Panc1 (cell line): Measurements from ENCODE around the gene BTBD9. TPM values are rescaled to one million over a fixed set of nuclear protein-coding genes. Genes with fewer than 3 reads are reported as not detected.

Experiments
- ATAC-seq: fragments of 200-7000 bp; cut with Tn5 transposase; 2 replicates; pipeline ENCODE4 v1.9.1; 2020; ENCODE audit warnings: mild to moderate bottlenecking, moderate library complexity
- BruUV-seq: library from RNA; stranded (reverse); fragments of 400-500 nt; replicated peaks from 2 replicates; lab custom pipeline; 2021; lab: Mats Ljungman, UMichigan
- CTCF ChIA-PET: fragments of 300-600 bp; sonication (Branson Sonifier 250); formaldehyde crosslinking; loops from one replicate; lab custom pipeline; 2022; ENCODE audit warnings: antibody characterized with exemption; lab: Charles Lee
- POLR2A ChIA-PET: fragments of 300-600 bp; sonication (Branson Sonifier 250); formaldehyde crosslinking; loops from one replicate; lab custom pipeline; 2022; ENCODE audit warnings: antibody characterized with exemption; lab: Charles Lee
- DNase-seq: peaks from one replicate; pipeline ENCODE4 v3.0.0-alpha.2; 2010; ENCODE audit warnings: low read depth, low spot score
- H3K27ac ChIP-seq: 2 replicates; pipeline ENCODE4 v1.5.1; 2011; ENCODE audit warnings: mild to moderate bottlenecking, low read length, inconsistent platforms
- H3K27me3 ChIP-seq: fragments of 200-500 bp; sonication (Bioruptor generic); 2 replicates; pipeline ENCODE4 v1.6.0; 2014; ENCODE audit warnings: low read length, inconsistent platforms; ENCODE audit not compliant: control insufficient read depth, insufficient read depth
- H3K36me3 ChIP-seq: fragments of 200-500 bp; sonication (Bioruptor generic); 2 replicates; pipeline ENCODE4 v1.5.1; 2014; ENCODE audit warnings: inconsistent platforms, mild to moderate bottlenecking, low read length, moderate library complexity; ENCODE audit not compliant: control insufficient read depth, insufficient read depth
- H3K4me1 ChIP-seq: 2 replicates; pipeline ENCODE4 v1.5.1; 2011; ENCODE audit warnings: inconsistent platforms, mild to moderate bottlenecking, low read length, moderate library complexity; ENCODE audit not compliant: control insufficient read depth, insufficient read depth
- H3K4me3 ChIP-seq, 2 experiments: 2 replicates each; pipeline ENCODE4 v1.5.1; 2011 to 2012; ENCODE audit warnings: low read depth in 2 of 2, low read length in 2 of 2, mild to moderate bottlenecking in 2 of 2, inconsistent platforms in 1 of 2, moderate library complexity in 1 of 2
- H3K9me3 ChIP-seq: fragments of 200-500 bp; sonication (Bioruptor generic); 2 replicates; pipeline ENCODE4 v1.5.1; 2014; ENCODE audit warnings: low read depth, mild to moderate bottlenecking, inconsistent platforms, low read length, moderate library complexity; ENCODE audit not compliant: control insufficient read depth, insufficient read depth
- POLR2AphosphoS5 ChIP-seq: IDR thresholded peaks from 2 replicates; pipeline ENCODE4 v1.6.1; 2012; ENCODE audit warnings: mild to moderate bottlenecking, low read depth, low read length, moderate library complexity
- SIN3A ChIP-seq: IDR thresholded peaks from 2 replicates; pipeline ENCODE4 v1.6.1; 2012; ENCODE audit warnings: low read depth, mild to moderate bottlenecking, low read length, moderate library complexity, borderline replicate concordance; ENCODE audit not compliant: insufficient read depth
- TCF7L2 ChIP-seq: IDR thresholded peaks from 2 replicates; pipeline ENCODE4 v1.6.1; 2011; ENCODE audit warnings: mild to moderate bottlenecking, low read depth, low read length, inconsistent platforms
- in situ Hi-C: cut with HindIII; loops from 2 replicates; pipeline ENCODE4 v1.10.0; 2016; ENCODE audit warnings: low sequenced_read_pairs, low pct_unique_long_range_greater_than_20kb
- intact Hi-C: fragments of 100-400 bp; cut with micrococcal nuclease; formaldehyde crosslinking; loops from one replicate; pipeline ENCODE4 v1.10.0; 2022; ENCODE audit not compliant: unreplicated experiment
- total RNA-seq: library from RNA; stranded (reverse); gene quantifications from one replicate; pipeline ENCODE4 v1.2.1, GENCODE V29; 2021; ENCODE audit not compliant: unreplicated experiment
- TF ChIP-seq, protein P1 (sequence below), 2 experiments: IDR thresholded peaks; 2 replicates each; pipeline ENCODE4 v1.6.1; 2011 to 2012; ENCODE audit warnings: low read depth in 2 of 2, control low read depth in 1 of 2, low read length in 1 of 2, mild to moderate bottlenecking in 1 of 2, moderate library complexity in 1 of 2; ENCODE audit not compliant: insufficient read depth in 1 of 2
- TF ChIP-seq, protein P2 (sequence below): fragments of 450-650 bp; IDR thresholded peaks from 2 replicates; pipeline ENCODE4 v1.5.1; 2017; ENCODE audit warnings: mild to moderate bottlenecking

Gene BTBD9
- total RNA-seq, 1 experiment from 2014 or later = 12.8 TPM

DNA sequence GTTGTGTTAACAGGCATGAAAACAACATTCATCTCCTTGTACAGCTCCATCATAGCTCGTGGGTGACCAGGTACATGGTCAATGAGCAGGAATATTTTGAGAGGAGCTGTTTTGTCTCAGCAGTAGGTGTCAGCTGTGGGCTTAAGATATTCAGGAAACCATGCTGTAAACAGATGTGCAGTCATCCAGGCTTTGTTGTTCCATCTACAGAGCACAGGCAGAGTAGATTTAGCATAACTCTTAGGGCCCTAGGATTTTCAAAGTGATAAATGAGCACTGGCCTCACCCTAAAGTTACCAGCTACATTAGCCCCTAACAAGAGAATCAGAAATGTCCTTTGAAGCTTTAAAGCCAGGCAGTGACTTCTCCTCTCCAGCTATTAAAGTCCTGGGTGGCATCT is 154.2 kb downstream of the BTBD9 start:
- ChIA-PET CTCF (no interaction called here), POLR2A (interaction anchor here (0.5 kb wide), 2 partner anchors 32 to 33 kb away, joined by 3 to 4 read pairs; no protein-coding TSS in a partner anchor)
- TF ChIP-seq TCF7L2 = no peak
- TF ChIP-seq, protein P1, sequence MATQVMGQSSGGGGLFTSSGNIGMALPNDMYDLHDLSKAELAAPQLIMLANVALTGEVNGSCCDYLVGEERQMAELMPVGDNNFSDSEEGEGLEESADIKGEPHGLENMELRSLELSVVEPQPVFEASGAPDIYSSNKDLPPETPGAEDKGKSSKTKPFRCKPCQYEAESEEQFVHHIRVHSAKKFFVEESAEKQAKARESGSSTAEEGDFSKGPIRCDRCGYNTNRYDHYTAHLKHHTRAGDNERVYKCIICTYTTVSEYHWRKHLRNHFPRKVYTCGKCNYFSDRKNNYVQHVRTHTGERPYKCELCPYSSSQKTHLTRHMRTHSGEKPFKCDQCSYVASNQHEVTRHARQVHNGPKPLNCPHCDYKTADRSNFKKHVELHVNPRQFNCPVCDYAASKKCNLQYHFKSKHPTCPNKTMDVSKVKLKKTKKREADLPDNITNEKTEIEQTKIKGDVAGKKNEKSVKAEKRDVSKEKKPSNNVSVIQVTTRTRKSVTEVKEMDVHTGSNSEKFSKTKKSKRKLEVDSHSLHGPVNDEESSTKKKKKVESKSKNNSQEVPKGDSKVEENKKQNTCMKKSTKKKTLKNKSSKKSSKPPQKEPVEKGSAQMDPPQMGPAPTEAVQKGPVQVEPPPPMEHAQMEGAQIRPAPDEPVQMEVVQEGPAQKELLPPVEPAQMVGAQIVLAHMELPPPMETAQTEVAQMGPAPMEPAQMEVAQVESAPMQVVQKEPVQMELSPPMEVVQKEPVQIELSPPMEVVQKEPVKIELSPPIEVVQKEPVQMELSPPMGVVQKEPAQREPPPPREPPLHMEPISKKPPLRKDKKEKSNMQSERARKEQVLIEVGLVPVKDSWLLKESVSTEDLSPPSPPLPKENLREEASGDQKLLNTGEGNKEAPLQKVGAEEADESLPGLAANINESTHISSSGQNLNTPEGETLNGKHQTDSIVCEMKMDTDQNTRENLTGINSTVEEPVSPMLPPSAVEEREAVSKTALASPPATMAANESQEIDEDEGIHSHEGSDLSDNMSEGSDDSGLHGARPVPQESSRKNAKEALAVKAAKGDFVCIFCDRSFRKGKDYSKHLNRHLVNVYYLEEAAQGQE (IDR thresholded peaks at IDR 0.05; ENCODE audit: insufficient read depth in 1 of 2, low read depth in 2 of 2, low read length in 1 of 2) = no peak
- no peak for TF ChIP-seq POLR2AphosphoS5
- TF ChIP-seq, protein P2, sequence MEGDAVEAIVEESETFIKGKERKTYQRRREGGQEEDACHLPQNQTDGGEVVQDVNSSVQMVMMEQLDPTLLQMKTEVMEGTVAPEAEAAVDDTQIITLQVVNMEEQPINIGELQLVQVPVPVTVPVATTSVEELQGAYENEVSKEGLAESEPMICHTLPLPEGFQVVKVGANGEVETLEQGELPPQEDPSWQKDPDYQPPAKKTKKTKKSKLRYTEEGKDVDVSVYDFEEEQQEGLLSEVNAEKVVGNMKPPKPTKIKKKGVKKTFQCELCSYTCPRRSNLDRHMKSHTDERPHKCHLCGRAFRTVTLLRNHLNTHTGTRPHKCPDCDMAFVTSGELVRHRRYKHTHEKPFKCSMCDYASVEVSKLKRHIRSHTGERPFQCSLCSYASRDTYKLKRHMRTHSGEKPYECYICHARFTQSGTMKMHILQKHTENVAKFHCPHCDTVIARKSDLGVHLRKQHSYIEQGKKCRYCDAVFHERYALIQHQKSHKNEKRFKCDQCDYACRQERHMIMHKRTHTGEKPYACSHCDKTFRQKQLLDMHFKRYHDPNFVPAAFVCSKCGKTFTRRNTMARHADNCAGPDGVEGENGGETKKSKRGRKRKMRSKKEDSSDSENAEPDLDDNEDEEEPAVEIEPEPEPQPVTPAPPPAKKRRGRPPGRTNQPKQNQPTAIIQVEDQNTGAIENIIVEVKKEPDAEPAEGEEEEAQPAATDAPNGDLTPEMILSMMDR = no peak
- no peak for TF ChIP-seq SIN3A
- DNase-seq (no peak), ATAC-seq (no peak)
- H3K4me3 ChIP-seq = no peak overlapping the region
- no peaks in the 10 kb centered on the region for H3K9me3 ChIP-seq
- BruUV-seq = no TSS peak
- no peaks in the 10 kb centered on the region for H3K27me3 ChIP-seq
- no peaks in the 10 kb centered on the region for H3K36me3 ChIP-seq
- in situ Hi-C loops (no loop called here), intact Hi-C loops (no loop called here)
- H3K4me1 ChIP-seq = no peaks in the 10 kb centered on the region
- no peak overlapping the region for H3K27ac ChIP-seq

DNA sequence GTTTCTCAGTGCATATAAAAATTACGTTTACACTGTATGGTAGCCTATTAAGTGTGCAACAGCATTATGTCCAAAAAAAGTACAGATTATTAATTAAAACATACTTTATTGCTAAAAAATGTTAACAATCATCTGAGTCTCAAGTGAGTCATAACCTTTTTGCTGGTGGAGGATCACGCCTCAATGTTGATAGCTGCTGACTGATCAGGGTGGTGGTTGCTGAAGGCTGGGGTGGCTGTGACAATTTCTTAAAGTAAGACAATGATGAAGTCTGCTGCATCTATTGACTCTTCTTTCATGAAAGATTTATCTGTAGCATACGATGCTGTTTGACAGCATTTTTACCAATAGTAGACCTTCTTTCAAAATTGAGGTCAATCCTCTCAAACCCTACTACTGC is 155.1 kb downstream of the BTBD9 start:
- intact Hi-C loops = no loop called here
- BruUV-seq = no TSS peak

More for the DNA sequence above, 155.1 kb downstream of the BTBD9 start:
- Histone ChIP-seq H3K36me3 (no peaks in the 10 kb centered on the region), H3K27me3 (no peaks in the 10 kb centered on the region), H3K27ac (no peak overlapping the region), H3K9me3 (no peaks in the 10 kb centered on the region), H3K4me1 (no peaks in the 10 kb centered on the region), H3K4me3 (no peak overlapping the region)
- in situ Hi-C loops = no loop called here
- ATAC-seq = no peak
- ChIA-PET CTCF (no interaction called here), POLR2A (no interaction called here)
- TF ChIP-seq, protein P1 (IDR thresholded peaks at IDR 0.05; ENCODE audit: insufficient read depth in 1 of 2, low read depth in 2 of 2, low read length in 1 of 2) = no peak
- no peak for TF ChIP-seq TCF7L2
- no peak for TF ChIP-seq POLR2AphosphoS5
- TF ChIP-seq SIN3A = no peak
- TF ChIP-seq, protein P2 = no peak
- no peak for DNase-seq
